Motor neuron (in vitro differentiated cells): Measurements from ENCODE around the gene CCDC127. TPM values are rescaled to one million over a fixed set of nuclear protein-coding genes. Genes with fewer than 3 reads are reported as not detected.

Source experiments
- ATAC-seq, 8 experiments: fragments of 200-7000 bp; cut with Tn5 transposase; replicated peaks in 6 of 8; 2 replicates each; pipeline ENCODE4 v1.8.0; 2021; ENCODE audit warnings: mild to moderate bottlenecking in 8 of 8, moderate library complexity in 8 of 8
- H3K27ac ChIP-seq, 2 donors: fragments of 250-450 bp; sonication (Bioruptor Pico); 2 replicates each; pipeline ENCODE4 v1.9.0; 2021; ENCODE audit warnings: antibody characterized with exemption in 2 of 2, mild to moderate bottlenecking in 2 of 2, moderate library complexity in 1 of 2
- H3K4me1 ChIP-seq, 2 donors: fragments of 250-450 bp; sonication (Bioruptor Pico); replicated peaks in 1 of 2; 2 replicates each; pipeline ENCODE4 v1.6.1; 2021; ENCODE audit warnings: antibody characterized with exemption in 2 of 2, mild to moderate bottlenecking in 2 of 2, moderate library complexity in 1 of 2
- H3K4me3 ChIP-seq, 5 donors: fragments of 250-450 bp; sonication (Bioruptor Pico); 2 replicates each; pipeline ENCODE4 v1.9.0; 2021; ENCODE audit warnings: antibody characterized with exemption in 5 of 5, mild to moderate bottlenecking in 5 of 5, moderate library complexity in 4 of 5
- WGBS, 10 experiments: fragments of 450-650 bp; shearing (Covaris generic); methylation state at CpG; one replicate each; pipeline ENCODE4 v1.0.0; 2022; 5-methylcytosine and 5-hydroxymethylcytosine counted together
- in situ Hi-C, 9 experiments: fragments of 400-800 bp; cut with MboI; loops; one replicate each; pipeline ENCODE4 v1.15.0; 2021; ENCODE audit warnings: low sequenced_read_pairs in 9 of 9, low pct_unique_long_range_greater_than_20kb in 2 of 9; ENCODE audit not compliant: unreplicated experiment in 9 of 9
- total RNA-seq, 8 experiments: library from RNA; unstranded; fragments of 300-600 nt; gene quantifications; 2 replicates each; pipeline versions ENCODE4 v1.2.3 to v1.2.4, GENCODE V29; 2022

Gene CCDC127
- total RNA-seq, 8 experiments from 2014 or later: 5.9 to 10.8 (median 7.9) TPM

DNA sequence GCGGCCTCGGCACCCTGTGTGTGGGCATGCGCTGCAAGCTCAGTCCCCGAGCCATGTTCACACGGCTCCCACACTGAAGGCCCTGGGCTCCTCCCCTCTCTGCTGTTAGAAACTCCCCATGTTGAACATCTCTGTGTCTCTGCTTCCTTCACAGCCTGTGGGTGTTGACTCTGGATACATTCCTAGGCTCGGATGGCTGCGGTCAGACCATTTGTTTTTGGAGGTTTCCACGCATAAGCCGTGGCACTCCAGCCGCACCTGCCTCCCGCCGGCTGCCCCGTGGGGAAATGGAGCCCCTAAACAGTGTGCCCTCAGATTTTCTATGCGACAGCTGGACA lies 57.8 kb downstream of the CCDC127 start:
- WGBS, 10 experiments: 18 to 100% (median 94%) methylated on average over 1 to 14 of the region's 14 CpGs; no CpG with 5 or more reads in 1 of the 10 experiments
- H3K27ac ChIP-seq: no peak overlapping the region
- in situ Hi-C loops: no loop called here
- peak in 1 of 8 experiments; percentile 85 for ATAC-seq
- H3K4me3 ChIP-seq: no peak overlapping the region
- H3K4me1 ChIP-seq: no peaks in the 10 kb centered on the region

DNA sequence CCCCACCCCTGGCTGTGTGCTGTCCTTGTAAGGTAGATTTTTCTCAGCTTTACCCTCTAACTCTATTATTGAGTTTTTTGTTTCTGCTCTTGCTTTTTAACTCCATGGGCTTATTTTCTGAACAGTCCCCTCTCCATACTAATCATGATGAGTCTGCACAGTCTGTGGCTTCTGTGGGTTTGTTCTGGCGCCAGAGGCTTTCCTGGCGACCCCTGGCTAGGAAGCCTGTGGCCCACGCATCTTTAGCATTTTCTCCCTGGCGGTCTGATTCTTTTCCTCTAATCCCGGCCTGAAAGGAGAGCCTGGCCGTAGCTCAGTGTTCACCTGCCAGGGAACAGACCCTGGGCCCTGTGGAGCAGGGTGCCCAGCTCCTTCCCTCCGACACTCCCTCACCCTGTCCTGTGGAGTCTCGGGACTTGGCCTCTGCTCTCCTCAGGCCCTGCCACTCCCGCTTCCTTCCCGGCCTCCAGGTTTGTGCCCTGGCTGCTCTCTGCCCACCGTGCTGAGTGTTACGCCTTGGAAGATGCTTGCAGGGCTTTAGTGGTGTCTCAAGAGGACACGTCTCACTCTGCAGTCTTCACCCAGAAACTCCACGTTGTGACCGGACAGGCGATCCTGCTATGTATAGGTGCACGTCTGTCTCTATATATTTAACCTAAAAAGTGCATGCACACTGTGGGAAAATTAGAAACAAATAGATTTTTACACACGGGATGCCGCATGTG lies 58.3 kb downstream of the CCDC127 start:
- Histone ChIP-seq H3K4me3 (no peak overlapping the region), H3K27ac (no peak overlapping the region), H3K4me1 (no peaks in the 10 kb centered on the region)
- in situ Hi-C loops: no loop called here
- no peak for ATAC-seq
- WGBS, 10 experiments: 15 to 90% (median 87%) methylated on average over 2 to 14 of the region's 19 CpGs; no CpG with 5 or more reads in 3 of the 10 experiments

DNA sequence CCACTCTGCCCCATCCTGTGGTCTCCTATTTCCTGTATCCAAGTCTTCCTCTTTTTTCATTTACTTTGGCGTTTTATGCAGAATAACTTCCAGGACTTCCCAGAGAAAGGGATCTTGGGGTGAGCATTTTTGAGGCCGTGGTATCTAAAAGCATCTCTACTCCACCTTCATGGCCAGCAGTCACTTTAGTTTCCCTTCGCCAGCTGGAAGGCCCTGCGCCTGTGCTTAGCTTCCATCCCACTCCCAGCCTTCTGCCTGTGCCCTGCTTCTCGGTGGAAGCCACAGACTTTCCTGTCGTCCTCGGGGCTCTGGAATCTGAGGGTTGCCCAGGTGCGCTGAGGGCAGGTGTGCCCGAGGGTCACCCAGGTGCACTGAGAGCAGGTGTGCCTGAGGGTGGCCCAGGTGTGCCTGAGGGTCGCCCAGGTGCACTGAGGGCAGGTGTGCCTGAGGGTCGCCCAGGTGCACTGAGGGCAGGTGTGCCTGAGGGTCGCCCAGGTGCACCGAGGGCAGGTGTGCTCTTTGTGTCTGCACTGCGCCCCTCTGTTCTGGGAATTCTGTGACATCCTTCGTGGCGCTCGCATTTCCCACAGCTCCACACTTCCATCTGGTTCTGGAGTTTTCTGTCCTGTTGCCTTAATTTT lies 59.0 kb downstream of the CCDC127 start:
- H3K27ac ChIP-seq: no peak overlapping the region
- 30 to 100% (median 94%) methylated on average over 1 to 7 of the region's 17 CpGs; no CpG with 5 or more reads in 2 of the 10 experiments for WGBS, 10 experiments
- in situ Hi-C loops: no loop called here
- no peak overlapping the region for H3K4me3 ChIP-seq
- H3K4me1 ChIP-seq: no peaks in the 10 kb centered on the region
- no peak for ATAC-seq

DNA sequence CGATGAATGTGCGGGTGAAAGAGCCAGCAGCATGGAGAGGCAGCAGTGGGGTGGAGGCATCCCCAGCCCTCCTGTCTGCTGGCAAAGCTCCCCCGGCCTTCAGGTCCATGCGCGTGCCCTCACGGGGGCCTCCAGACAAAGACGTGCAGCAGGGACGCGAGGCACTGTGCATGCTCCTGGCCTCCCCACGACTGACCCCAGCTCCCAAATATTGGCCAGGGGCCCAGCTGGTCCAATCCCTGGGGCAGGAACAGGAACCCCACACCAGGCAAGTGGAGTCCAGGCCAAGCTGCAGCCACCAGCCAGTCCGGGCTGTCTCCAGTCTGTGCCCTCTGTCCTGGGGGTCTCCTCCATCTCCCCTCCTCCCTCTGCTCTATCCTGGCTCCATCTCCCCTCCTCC lies 60.2 kb downstream of the CCDC127 start:
- H3K27ac ChIP-seq: no peak overlapping the region
- no peaks in the 10 kb centered on the region for H3K4me1 ChIP-seq
- 82 to 100% (median 87%) methylated on average over 2 of the region's 11 CpGs; no CpG with 5 or more reads in 6 of the 10 experiments for WGBS, 10 experiments
- ATAC-seq: no peak
- in situ Hi-C loops: no loop called here
- no peak overlapping the region for H3K4me3 ChIP-seq

DNA sequence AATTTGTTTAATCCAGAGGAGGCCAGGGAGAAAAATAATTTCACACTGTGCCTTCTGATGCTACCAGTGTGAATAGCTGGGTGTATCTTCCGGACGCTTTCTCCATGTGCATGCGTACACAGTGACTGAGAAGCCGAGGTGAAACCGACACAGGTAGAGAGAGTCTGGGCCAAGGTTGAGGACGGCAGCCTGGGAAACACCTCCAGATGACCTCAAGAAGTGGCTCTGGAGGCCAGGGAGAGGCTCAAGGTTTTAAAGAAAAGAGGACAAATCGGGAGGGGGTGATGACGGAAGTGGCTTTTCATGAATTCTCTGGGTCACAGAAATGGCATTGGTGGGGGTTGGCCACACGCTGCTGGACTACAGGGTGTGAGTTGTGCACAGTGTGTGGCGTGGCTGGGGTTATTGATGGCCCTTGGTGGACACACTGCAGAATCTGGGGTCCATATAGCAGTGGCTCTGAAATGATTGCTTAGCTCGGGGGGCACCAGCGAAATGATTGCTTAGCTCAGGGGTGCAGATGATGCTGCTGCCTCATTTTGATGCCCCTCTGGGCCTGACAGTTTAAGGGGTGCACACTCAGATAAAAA lies 60.7 kb downstream of the CCDC127 start:
- 43 to 98% (median 87%) methylated on average over 3 to 10 of the region's 12 CpGs; no CpG with 5 or more reads in 1 of the 10 experiments for WGBS, 10 experiments
- ATAC-seq: no peak
- Histone ChIP-seq H3K27ac (no peak overlapping the region), H3K4me3 (no peak overlapping the region), H3K4me1 (no peaks in the 10 kb centered on the region)
- in situ Hi-C loops: no loop called here

DNA sequence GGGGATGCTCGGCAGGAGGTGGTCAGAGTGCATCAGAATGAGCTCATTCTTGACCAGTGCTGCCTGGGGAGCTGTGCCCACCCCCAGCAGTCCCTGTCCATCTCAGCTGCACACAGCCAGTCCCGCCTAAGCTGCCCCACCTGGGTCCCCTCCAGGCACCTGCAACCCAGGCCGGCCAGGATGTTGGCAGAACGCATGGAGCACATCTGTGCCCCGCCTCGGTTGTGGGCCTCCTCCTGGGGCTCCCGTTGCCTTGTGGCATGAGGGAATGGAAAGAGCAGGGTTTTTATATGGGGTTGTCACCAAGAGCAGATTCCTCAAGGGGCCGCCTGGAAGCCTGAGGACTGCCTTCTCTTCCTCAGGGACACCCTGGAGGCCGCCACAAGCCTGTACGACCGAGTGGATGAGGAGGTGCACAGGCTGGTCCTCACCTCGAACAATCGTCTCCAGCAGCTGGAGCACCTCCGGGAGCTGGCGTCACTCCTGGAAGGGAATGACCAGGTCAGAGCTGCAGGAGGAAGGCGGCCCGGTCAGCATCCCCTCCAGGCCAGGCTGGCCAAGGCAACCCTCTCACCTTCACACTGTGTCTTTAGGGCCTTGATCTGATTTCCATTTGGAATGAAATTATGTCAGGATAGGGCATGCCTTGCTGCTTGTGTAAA lies 61.4 kb downstream of the CCDC127 start:
- in situ Hi-C loops: no loop called here
- no peak overlapping the region for H3K27ac ChIP-seq
- 88 to 100% (median 100%) methylated on average over 1 to 6 of the region's 17 CpGs; no CpG with 5 or more reads in 6 of the 10 experiments for WGBS, 10 experiments
- ATAC-seq: no peak
- H3K4me1 ChIP-seq: no peaks in the 10 kb centered on the region
- no peak overlapping the region for H3K4me3 ChIP-seq

DNA sequence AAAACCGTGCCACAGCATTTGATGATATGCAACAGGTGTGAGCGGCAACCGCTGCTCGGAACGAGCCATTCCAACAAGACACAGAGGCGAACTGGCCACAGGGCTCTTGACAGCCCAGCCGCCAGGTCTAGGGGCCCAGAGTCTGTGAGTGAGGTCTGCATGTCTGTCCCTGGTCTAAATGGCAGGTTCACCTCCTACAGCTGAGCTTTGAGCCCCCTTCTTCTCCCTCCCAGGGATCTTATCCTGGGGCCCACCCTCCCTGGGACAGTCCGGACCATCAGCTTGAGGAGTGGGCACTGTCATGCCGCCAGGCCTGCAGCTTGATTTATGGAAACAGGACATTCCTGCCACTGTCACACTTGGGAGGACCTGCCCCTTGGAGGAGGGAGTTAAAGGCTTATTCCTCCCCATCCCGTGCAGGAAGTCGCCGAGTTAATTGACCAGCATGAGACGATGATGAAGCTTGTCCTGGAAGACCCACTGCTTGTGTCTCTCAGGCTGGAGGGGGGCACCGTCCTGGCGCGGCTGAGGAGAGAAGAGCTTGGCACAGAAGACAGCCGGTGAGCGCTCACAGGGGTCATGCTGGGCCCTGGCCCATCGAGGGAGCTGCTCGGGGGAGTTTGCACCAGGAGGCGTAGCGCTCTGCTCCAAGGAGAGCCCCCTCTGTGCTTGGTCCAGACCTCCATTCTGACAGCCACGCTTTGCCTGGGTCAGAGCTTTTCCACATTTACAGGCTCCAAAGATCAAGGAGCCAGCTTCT lies 62.1 kb downstream of the CCDC127 start:
- WGBS, 10 experiments: 74 to 100% (median 92%) methylated on average over 1 to 11 of the region's 23 CpGs; no CpG with 5 or more reads in 4 of the 10 experiments
- H3K4me3 ChIP-seq: no peak overlapping the region
- no peak for ATAC-seq
- H3K4me1 ChIP-seq: no peaks in the 10 kb centered on the region
- no peak overlapping the region for H3K27ac ChIP-seq
- in situ Hi-C loops: no loop called here

DNA sequence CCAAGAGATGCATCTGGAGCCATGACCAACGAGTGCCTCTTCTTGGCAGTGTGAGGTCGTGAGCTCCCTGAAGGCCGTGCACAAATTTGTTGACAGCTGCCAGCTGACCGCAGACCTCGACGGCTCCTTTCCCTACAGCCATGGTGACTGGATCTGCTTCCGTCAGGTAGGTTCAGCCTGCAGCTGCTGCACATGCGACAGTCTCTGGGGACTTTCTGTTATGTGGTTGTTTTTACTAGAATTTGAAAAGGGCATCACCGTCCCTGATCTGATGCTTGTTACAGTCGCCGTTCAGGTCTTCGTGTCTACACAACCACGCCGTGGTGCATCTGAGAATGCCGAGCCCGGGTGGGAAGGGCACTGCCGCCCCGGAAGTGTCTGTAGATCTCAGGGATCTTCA lies 63.1 kb downstream of the CCDC127 start:
- no peak overlapping the region for H3K27ac ChIP-seq
- WGBS, 10 experiments: 68 to 96% (median 85%) methylated on average over 1 to 12 of the region's 18 CpGs; no CpG with 5 or more reads in 3 of the 10 experiments
- in situ Hi-C loops: no loop called here
- ATAC-seq: no peak
- H3K4me1 ChIP-seq: no peaks in the 10 kb centered on the region
- H3K4me3 ChIP-seq: no peak overlapping the region

DNA sequence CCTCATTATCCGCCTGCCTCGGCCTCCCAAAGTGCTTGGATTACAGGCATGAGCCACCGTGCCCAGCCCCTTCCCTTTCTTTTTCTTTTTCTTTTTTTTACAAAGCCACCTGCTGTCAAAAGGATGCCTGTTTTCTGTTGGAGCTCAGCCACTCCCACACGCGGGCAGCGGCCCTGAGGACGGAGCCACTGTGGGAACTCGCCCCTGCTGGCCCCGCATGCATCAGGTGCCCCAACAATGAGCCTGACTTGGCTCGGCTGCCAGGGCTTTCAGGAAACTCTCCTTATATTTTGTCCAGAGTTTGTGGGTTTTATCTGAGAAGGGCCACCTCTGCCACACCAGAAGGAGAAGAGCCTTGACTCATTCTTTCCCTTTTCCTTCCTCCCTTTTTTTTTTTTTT lies 63.7 kb downstream of the CCDC127 start:
- H3K4me1 ChIP-seq: no peaks in the 10 kb centered on the region
- no peak for ATAC-seq
- 17 to 85% (median 70%) methylated on average over 1 to 10 of the region's 10 CpGs for WGBS, 10 experiments
- in situ Hi-C loops: no loop called here
- H3K4me3 ChIP-seq: no peak overlapping the region
- H3K27ac ChIP-seq: no peak overlapping the region

DNA sequence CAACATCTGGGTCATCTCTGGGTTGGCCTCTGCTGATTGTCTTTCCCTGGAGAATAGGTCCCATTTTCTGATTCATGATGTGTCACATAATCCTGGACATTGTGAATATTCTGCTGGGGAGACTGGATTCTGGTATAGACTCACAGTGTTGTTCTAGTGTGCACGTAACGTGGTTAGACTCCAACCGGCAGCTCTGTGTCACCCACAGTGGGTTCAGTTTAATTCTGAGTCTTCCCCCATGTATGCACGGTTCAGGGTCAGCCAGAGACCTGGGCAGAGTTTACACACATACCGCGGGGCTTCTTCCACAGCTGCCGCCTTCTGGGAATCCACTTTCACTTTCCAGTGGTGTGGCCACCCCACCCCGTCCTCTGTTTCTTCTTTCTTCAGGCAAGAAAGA lies 64.7 kb downstream of the CCDC127 start:
- in situ Hi-C loops: no loop called here
- ATAC-seq: no peak
- H3K27ac ChIP-seq: no peak overlapping the region
- H3K4me1 ChIP-seq: no peaks in the 10 kb centered on the region
- WGBS, 10 experiments: 10 to 100% (median 89%) methylated on average over 2 to 7 of the region's 8 CpGs; no CpG with 5 or more reads in 2 of the 10 experiments
- H3K4me3 ChIP-seq: no peak overlapping the region

DNA sequence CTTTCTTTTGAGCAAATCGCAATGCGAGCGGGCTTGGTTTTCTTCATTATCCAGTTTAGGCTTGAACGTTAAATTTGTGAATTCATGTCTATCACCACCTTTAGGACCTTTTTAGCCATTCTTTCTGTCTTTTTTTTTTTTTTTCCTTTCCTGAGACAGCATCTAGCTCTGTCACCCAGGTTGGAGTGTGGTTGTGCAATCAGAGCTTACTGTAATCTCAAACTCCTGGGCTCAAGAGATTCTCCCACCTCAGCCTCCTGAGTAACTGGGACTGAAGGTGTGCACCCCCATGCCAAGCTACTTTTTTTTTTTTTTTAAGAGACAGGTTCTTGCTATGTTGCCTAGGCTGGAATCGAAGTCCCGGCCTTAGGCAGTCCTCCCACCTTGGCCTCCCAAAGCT lies 65.9 kb downstream of the CCDC127 start:
- in situ Hi-C loops: no loop called here
- no peak overlapping the region for H3K4me3 ChIP-seq
- H3K4me1 ChIP-seq: no peaks in the 10 kb centered on the region
- H3K27ac ChIP-seq: no peak overlapping the region
- ATAC-seq: no peak
- WGBS, 10 experiments: 50 to 100% (median 95%) methylated on average over 2 to 6 of the region's 6 CpGs

DNA sequence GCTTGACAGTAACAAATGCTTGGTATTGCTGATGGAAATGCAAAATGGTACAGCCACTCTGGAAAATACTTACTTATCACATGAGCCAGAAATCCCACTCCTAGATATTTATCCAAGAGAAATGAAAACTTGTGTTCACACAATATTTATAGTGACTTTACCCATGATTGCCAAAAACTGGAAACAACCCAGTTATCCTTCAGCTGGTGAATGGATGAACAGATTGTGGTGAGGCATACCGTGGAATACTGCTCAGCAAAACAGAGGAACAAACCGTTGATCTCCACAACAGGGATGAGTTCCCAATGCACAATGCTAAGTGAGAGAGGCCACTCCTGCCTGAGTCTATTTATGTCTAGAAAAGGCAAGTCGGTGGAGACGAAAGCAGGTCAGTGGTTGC lies 67.2 kb downstream of the CCDC127 start:
- no peak overlapping the region for H3K4me3 ChIP-seq
- no peak overlapping the region for H3K27ac ChIP-seq
- no peaks in the 10 kb centered on the region for H3K4me1 ChIP-seq
- 17 to 100% (median 91%) methylated on average over 1 to 4 of the region's 4 CpGs; no CpG with 5 or more reads in 4 of the 10 experiments for WGBS, 10 experiments
- peak in 2 of 8 experiments; percentile 35 to 53 for ATAC-seq
- in situ Hi-C loops: no loop called here
